Astrocyte (in vitro differentiated cells and primary cell): ENCODE data around the gene DAPP1.

Experiments
- EZH2 ChIP-seq: IDR thresholded peaks from 2 replicates; pipeline ENCODE4 v1.6.1; 2012; ENCODE audit warnings: mild to moderate bottlenecking, low read length, inconsistent platforms; ENCODE audit not compliant: insufficient read depth
- TF ChIP-seq, protein P1 (sequence below): IDR thresholded peaks from 2 replicates; pipeline ENCODE4 v1.5.1; 2011; ENCODE audit warnings: low read depth, mild to moderate bottlenecking, inconsistent platforms, low read length, moderate library complexity; ENCODE audit not compliant: insufficient read depth

DNA sequence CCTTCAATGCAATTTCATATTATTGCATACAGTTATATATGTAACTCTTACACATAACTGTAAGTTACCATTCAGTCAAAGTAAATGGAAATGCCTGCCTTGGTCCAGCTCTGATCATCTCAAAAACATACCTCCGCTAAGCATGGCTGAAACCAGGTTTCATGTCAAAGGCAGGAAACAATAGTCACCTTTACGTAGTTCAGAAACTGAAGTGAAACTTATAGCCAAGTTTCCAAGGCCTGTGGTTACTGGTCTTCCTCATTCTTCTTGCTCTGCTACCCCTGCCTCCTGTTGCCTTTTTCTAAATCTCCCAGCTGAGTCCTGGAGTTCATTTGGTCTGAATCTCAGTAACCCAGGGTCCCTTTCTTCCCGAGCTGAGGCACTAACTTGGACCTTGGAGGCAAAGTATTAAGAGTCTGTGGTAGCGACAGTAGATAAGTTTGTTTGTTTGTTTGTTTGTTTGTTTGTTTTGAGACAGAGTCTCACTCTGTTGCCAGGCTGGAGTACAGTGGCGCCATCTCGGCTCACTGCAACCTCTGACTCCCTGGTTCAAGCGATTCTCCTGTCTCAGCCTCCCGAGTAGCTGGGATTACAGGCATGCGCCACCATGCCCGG, 30.8 kb downstream of the DAPP1 start:
- TF ChIP-seq, protein P1, sequence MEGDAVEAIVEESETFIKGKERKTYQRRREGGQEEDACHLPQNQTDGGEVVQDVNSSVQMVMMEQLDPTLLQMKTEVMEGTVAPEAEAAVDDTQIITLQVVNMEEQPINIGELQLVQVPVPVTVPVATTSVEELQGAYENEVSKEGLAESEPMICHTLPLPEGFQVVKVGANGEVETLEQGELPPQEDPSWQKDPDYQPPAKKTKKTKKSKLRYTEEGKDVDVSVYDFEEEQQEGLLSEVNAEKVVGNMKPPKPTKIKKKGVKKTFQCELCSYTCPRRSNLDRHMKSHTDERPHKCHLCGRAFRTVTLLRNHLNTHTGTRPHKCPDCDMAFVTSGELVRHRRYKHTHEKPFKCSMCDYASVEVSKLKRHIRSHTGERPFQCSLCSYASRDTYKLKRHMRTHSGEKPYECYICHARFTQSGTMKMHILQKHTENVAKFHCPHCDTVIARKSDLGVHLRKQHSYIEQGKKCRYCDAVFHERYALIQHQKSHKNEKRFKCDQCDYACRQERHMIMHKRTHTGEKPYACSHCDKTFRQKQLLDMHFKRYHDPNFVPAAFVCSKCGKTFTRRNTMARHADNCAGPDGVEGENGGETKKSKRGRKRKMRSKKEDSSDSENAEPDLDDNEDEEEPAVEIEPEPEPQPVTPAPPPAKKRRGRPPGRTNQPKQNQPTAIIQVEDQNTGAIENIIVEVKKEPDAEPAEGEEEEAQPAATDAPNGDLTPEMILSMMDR = no peak
- no peak for TF ChIP-seq EZH2
